Prostate gland (tissue), 2 donors: Measurements from ENCODE around the gene CXCR5. TPM values are rescaled to one million over a fixed set of nuclear protein-coding genes. Genes with fewer than 3 reads are reported as not detected.

Experiments
- DNase-seq: peaks from one replicate; pipeline ENCODE4 v3.0.0-alpha.2; 2019; ENCODE audit warnings: low spot score
- H3K27ac ChIP-seq, 2 donors: fragments of 200-600 bp; sonication (generic); 2 replicates each; pipeline ENCODE4 v1.5.1; 2017 to 2019
- H3K27me3 ChIP-seq: fragments of 200-600 bp; sonication (generic); replicated peaks from 2 replicates; pipeline ENCODE4 v1.5.1; 2019; ENCODE audit not compliant: insufficient read depth
- H3K36me3 ChIP-seq, 2 donors: fragments of 200-600 bp; sonication (generic); 1 replicate in 1 of 2; 2 replicates in 1 of 2; pipeline versions ENCODE4 v1.5.1 to v1.8.1; 2017 to 2019
- H3K4me1 ChIP-seq: fragments of 200-600 bp; sonication (generic); replicated peaks from 2 replicates; pipeline ENCODE4 v1.5.1; 2019
- H3K4me3 ChIP-seq, 2 donors: fragments of 200-600 bp; sonication (generic); 2 replicates each; pipeline ENCODE4 v1.5.1; 2017 to 2019
- H3K9me3 ChIP-seq: fragments of 200-600 bp; sonication (generic); 2 replicates; pipeline ENCODE4 v1.5.1; 2017
- CTCF ChIP-seq, 4 experiments: fragments of 200-600 bp in 2 of 4; fragments of 450-650 bp in 2 of 4; sonication (generic) in 2 of 4; IDR thresholded peaks; 1 replicate in 3 of 4; 2 replicates in 1 of 4; pipeline ENCODE4 v1.5.1; 2016 to 2019; ENCODE audit warnings: antibody characterized with exemption in 4 of 4, mild to moderate bottlenecking in 2 of 4, moderate library complexity in 2 of 4
- POLR2A ChIP-seq: fragments of 450-650 bp; IDR thresholded peaks from one replicate; pipeline ENCODE4 v1.6.1; 2016; ENCODE audit warnings: antibody characterized with exemption, mild to moderate bottlenecking
- POLR2AphosphoS5 ChIP-seq: sonication (generic); formaldehyde crosslinking; IDR thresholded peaks from one replicate; pipeline ENCODE4 v1.6.1; 2017; ENCODE audit warnings: antibody characterized with exemption
- WGBS: methylation state at CpG from one replicate; pipeline ENCODE4 v1.1.5; 2018; 5-methylcytosine and 5-hydroxymethylcytosine counted together
- intact Hi-C: fragments of 100-400 bp; cut with DNase I; formaldehyde crosslinking; loops from one replicate; pipeline ENCODE4 v1.14.2; 2022
- total RNA-seq, 2 donors: library from RNA; depleted of rRNA; stranded (reverse); fragments of >200 nt; gene quantifications; one replicate each; pipeline ENCODE4 v1.1.0, GENCODE V29; 2016

The CXCR5 gene
- total RNA-seq, 2 donors from 2014 or later, result 0.17 TPM; not detected in 1

GRCh38 chr11:118921121-118921928, 37.6 kb downstream of the CXCR5 start:
- Histone ChIP-seq H3K27ac (peak overlapping the region; percentile 92 to 97), H3K27me3 (no peaks in the 10 kb centered on the region), H3K9me3 (no peaks in the 10 kb centered on the region), H3K4me3 (peak overlapping the region; percentile 97), H3K36me3 (no peaks in the 10 kb centered on the region), H3K4me1 (peaks cover 68% of the 10 kb centered on the region)
- TF ChIP-seq POLR2AphosphoS5 (no peak), CTCF (IDR thresholded peaks at IDR 0.05) (no peak), POLR2A (no peak)
- 4% methylated on average over 13 of the region's 13 CpGs for WGBS
- no peak for DNase-seq
- intact Hi-C loops, result no loop called here

- H3K4me3 ChIP-seq, result peak overlapping the region; percentile 97
- TF ChIP-seq POLR2AphosphoS5 (peak; percentile 58), CTCF (IDR thresholded peaks at IDR 0.05) (peak in 1 of 4 experiments; percentile 10), POLR2A (peak; percentile 68)
- H3K27ac ChIP-seq, result peak overlapping the region; percentile 92 to 97
- H3K9me3 ChIP-seq, result no peaks in the 10 kb centered on the region
- no peaks in the 10 kb centered on the region for H3K36me3 ChIP-seq
- intact Hi-C loops, result no loop called here
- 4% methylated on average over 19 of the region's 20 CpGs for WGBS
- H3K27me3 ChIP-seq, result no peaks in the 10 kb centered on the region
- DNase-seq, result peak; percentile 87
- peaks cover 61% of the 10 kb centered on the region for H3K4me1 ChIP-seq
These were observed 38.4 kb downstream of the CXCR5 start for GRCh38 chr11:118921929-118922744.

- H3K9me3 ChIP-seq, result no peaks in the 10 kb centered on the region
- WGBS, result 21% methylated on average over 9 of the region's 9 CpGs
- TF ChIP-seq POLR2A, result peak; percentile 7
- TF ChIP-seq POLR2AphosphoS5, result no peak
- TF ChIP-seq CTCF (IDR thresholded peaks at IDR 0.05), result no peak
- H3K27ac ChIP-seq, result peak overlapping the region; percentile 92 to 97
- intact Hi-C loops, result no loop called here
- DNase-seq, result no peak
- H3K4me3 ChIP-seq, result peak overlapping the region; percentile 97
- no peaks in the 10 kb centered on the region for H3K27me3 ChIP-seq
- no peaks in the 10 kb centered on the region for H3K36me3 ChIP-seq
- H3K4me1 ChIP-seq, result peaks cover 57% of the 10 kb centered on the region
These were observed 39.3 kb downstream of the CXCR5 start for GRCh38 chr11:118922745-118923627.

- H3K4me1 ChIP-seq, result peaks cover 48% of the 10 kb centered on the region
- TF ChIP-seq POLR2AphosphoS5 (no peak), CTCF (IDR thresholded peaks at IDR 0.05) (peak in 1 of 4 experiments; percentile 6), POLR2A (no peak)
These were observed 40.3 kb downstream of the CXCR5 start for GRCh38 chr11:118923721-118924587.

More at GRCh38 chr11:118923721-118924587, 40.3 kb downstream of the CXCR5 start:
- Histone ChIP-seq H3K27me3 (no peaks in the 10 kb centered on the region), H3K36me3 (no peaks in the 10 kb centered on the region), H3K27ac (peak overlapping the region; percentile 92 to 97), H3K4me3 (peak overlapping the region; percentile 97), H3K9me3 (no peaks in the 10 kb centered on the region)
- WGBS, result 2% methylated on average over 7 of the region's 7 CpGs
- no peak for DNase-seq
- intact Hi-C loops, result no loop called here
